Breast epithelium (tissue), 3 donors: ENCODE results near the gene IQSEC3.

Source experiments
- CTCF ChIP-seq, 3 donors: fragments of 450-650 bp; IDR thresholded peaks; one replicate each; pipeline ENCODE4 v1.5.1; 2016 to 2017; ENCODE audit warnings: antibody characterized with exemption in 3 of 3, mild to moderate bottlenecking in 3 of 3, moderate library complexity in 3 of 3
- POLR2A ChIP-seq: fragments of 450-650 bp; IDR thresholded peaks from one replicate; pipeline ENCODE4 v1.6.1; 2016; ENCODE audit warnings: antibody characterized with exemption, mild to moderate bottlenecking, moderate library complexity

DNA sequence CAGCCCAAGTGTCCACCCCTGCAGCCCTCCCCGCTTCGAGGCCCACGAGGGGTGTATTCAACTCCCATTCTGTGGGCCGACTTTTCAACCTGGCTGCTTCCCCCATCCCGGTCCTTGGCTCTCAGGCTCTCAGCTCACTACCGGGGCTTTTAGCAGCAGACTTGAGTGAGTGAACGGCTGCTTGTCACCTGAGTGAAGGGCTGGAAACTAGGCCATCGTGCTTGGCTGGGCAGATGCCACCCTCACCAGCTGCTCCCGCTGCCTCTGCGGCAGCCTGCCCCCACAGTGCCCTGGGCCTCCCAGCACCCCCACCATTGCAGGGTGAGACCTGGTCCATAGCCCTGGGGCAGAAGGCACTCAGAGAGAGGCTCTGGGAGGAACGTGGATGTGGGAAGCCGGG, 87.5 kb downstream of the IQSEC3 start:
- no peak for TF ChIP-seq POLR2A
- TF ChIP-seq CTCF (IDR thresholded peaks at IDR 0.05) = no peak
